Esophagus squamous epithelium (tissue), 5 donors: ENCODE data around the gene SPIB. TPM values are rescaled to one million over a fixed set of nuclear protein-coding genes. Genes with fewer than 3 reads are reported as not detected.

ENCODE experiments used
- DNase-seq: peaks from one replicate; lab custom pipeline; 2025; lab: John Stamatoyannopoulos, UW
- H3K27ac ChIP-seq, 4 donors: fragments of 200-600 bp; sonication (generic); one replicate each; pipeline ENCODE4 v1.5.1; 2016 to 2019; ENCODE audit warnings: mild to moderate bottlenecking in 1 of 4
- H3K27me3 ChIP-seq, 4 donors: fragments of 200-600 bp; sonication (generic); 1 replicate in 3 of 4; 2 replicates in 1 of 4; pipeline versions ENCODE4 v1.5.1 to v1.6.0; 2017 to 2021; ENCODE audit warnings: antibody characterized with exemption in 1 of 4
- H3K36me3 ChIP-seq, 3 donors: fragments of 200-600 bp; sonication (generic); one replicate each; pipeline ENCODE4 v1.5.1; 2016 to 2019
- H3K4me1 ChIP-seq, 3 donors: fragments of 200-600 bp; sonication (generic); one replicate each; pipeline ENCODE4 v1.5.1; 2017 to 2019
- H3K4me3 ChIP-seq, 4 donors: fragments of 200-600 bp; sonication (generic); 1 replicate in 3 of 4; 2 replicates in 1 of 4; pipeline ENCODE4 v1.5.1; 2016 to 2019; ENCODE audit warnings: mild to moderate bottlenecking in 2 of 4, moderate library complexity in 1 of 4
- H3K9me3 ChIP-seq, 3 donors: fragments of 200-600 bp; sonication (generic); one replicate each; pipeline ENCODE4 v1.5.1; 2016 to 2019
- POLR2A ChIP-seq, 4 donors: fragments of 450-650 bp; IDR thresholded peaks; one replicate each; pipeline ENCODE4 v1.6.1; 2017; ENCODE audit warnings: antibody characterized with exemption in 4 of 4, mild to moderate bottlenecking in 4 of 4, moderate library complexity in 3 of 4
- WGBS, 2 donors: methylation state at CpG; one replicate each; pipeline ENCODE4 v1.1.5; 2018; 5-methylcytosine and 5-hydroxymethylcytosine counted together
- intact Hi-C: fragments of 100-400 bp; cut with DNase I; formaldehyde crosslinking; loops from one replicate; pipeline ENCODE4 v1.15.0; 2022
- total RNA-seq, 4 donors: library from RNA; depleted of rRNA; stranded (reverse); fragments of >200 nt; gene quantifications; one replicate each; pipeline ENCODE4 v1.1.0, GENCODE V29; 2016
- TF ChIP-seq, protein P1 (sequence below), 6 experiments: fragments of 450-650 bp in 4 of 6; fragments of 200-600 bp in 2 of 6; sonication (generic) in 2 of 6; IDR thresholded peaks; one replicate each; pipeline ENCODE4 v1.5.1; 2016 to 2019; ENCODE audit warnings: antibody characterized with exemption in 6 of 6, mild to moderate bottlenecking in 4 of 6, moderate library complexity in 4 of 6
- donor health status: DM: yes; HTN: yes; CAD: no.

The SPIB gene
- total RNA-seq, 4 donors from 2014 or later = 0.32 TPM; not detected in 3

DNA sequence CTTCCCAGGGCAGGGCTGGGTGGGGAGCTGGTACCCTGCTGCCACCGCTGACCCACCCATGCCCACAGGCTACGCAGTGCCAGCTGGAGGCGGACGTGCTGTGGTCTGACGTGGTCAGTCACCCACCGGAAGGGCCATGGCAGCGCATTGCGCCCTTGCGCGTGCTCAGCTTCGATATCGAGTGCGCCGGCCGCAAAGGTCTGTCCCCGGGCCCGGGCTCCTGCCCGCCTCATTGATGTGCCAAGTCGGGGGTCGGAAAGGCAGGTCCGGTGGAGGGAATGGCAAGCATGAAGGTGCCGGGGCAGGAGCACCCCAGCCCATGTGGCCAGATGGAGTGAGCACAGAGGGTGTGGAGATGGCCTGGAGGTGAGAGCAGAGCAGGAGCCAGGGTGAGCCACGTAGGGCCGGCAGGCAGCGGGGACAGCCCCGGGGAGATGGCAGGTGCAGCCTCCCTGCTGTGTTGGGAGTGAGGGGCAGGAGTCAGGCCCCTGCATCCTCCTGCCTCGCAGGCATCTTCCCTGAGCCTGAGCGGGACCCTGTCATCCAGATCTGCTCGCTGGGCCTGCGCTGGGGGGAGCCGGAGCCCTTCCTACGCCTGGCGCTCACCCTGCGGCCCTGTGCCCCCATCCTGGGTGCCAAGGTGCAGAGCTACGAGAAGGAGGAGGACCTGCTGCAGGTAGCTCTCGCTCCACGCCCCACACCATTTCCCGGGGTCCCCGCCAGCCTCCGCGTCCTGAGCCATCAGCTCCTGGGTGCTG, 16.0 kb upstream of the SPIB start:
- intact Hi-C loops = no loop called here
- no peak overlapping the region for H3K4me3 ChIP-seq
- no peak overlapping the region for H3K27ac ChIP-seq
- H3K9me3 ChIP-seq = no peaks in the 10 kb centered on the region
- H3K27me3 ChIP-seq = no peaks in the 10 kb centered on the region
- no peak for DNase-seq
- peaks cover 9 to 65% (median 18%) of the 10 kb centered on the region in 3 donors for H3K36me3 ChIP-seq
- H3K4me1 ChIP-seq = no peaks in the 10 kb centered on the region
- 95 to 100% methylated on average over 5 to 32 of the region's 41 CpGs for WGBS, 2 donors
- TF ChIP-seq, protein P1, sequence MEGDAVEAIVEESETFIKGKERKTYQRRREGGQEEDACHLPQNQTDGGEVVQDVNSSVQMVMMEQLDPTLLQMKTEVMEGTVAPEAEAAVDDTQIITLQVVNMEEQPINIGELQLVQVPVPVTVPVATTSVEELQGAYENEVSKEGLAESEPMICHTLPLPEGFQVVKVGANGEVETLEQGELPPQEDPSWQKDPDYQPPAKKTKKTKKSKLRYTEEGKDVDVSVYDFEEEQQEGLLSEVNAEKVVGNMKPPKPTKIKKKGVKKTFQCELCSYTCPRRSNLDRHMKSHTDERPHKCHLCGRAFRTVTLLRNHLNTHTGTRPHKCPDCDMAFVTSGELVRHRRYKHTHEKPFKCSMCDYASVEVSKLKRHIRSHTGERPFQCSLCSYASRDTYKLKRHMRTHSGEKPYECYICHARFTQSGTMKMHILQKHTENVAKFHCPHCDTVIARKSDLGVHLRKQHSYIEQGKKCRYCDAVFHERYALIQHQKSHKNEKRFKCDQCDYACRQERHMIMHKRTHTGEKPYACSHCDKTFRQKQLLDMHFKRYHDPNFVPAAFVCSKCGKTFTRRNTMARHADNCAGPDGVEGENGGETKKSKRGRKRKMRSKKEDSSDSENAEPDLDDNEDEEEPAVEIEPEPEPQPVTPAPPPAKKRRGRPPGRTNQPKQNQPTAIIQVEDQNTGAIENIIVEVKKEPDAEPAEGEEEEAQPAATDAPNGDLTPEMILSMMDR (IDR thresholded peaks at IDR 0.05) = no peak
- no peak for TF ChIP-seq POLR2A (IDR thresholded peaks at IDR 0.05)

DNA sequence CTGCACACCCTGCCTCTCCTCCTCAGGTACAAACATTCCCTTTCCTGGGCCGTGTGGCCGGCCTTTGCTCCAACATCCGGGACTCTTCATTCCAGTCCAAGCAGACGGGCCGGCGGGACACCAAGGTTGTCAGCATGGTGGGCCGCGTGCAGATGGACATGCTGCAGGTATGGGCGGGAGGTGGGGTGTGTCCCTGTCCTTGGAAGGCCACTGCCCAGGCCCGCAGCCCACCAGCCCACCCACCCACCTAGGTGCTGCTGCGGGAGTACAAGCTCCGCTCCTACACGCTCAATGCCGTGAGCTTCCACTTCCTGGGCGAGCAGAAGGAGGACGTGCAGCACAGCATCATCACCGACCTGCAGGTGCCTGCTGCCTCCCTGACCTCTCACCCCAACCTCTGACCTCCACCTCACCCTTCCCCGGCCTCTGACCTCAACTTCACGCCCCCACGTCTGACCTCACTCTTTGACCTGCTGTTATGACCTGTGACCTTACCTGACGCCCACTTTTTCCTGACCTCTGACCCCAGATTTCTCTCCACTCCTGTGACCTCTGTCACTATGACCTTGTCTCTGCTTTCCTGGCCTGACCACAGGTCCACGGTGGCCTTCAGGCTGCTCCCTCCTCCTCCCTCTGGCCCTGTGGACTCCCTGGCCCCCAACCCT, 12.4 kb upstream of the SPIB start:
- no peak overlapping the region for H3K4me3 ChIP-seq
- DNase-seq = no peak

DNA sequence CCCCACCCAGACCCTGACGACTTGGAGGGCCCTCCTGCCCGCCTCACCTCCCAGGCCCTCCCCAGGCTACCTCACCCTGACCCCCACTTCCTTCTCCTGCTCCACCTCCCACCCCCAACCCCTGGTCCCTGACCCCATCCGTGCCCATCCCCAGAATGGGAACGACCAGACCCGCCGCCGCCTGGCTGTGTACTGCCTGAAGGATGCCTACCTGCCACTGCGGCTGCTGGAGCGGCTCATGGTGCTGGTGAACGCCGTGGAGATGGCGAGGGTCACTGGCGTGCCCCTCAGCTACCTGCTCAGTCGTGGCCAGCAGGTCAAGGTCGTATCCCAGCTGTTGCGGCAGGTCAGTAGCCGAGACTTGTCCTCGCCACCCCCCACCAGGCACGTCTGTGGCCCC, 11.9 kb upstream of the SPIB start:
- Histone ChIP-seq H3K36me3 (peaks cover 11 to 81% (median 14%) of the 10 kb centered on the region in 3 donors), H3K27me3 (no peaks in the 10 kb centered on the region), H3K4me3 (no peak overlapping the region), H3K4me1 (no peaks in the 10 kb centered on the region), H3K9me3 (no peaks in the 10 kb centered on the region), H3K27ac (no peak overlapping the region)
- no peak for DNase-seq
- intact Hi-C loops = no loop called here
- TF ChIP-seq, protein P1 (IDR thresholded peaks at IDR 0.05) = no peak
- no peak for TF ChIP-seq POLR2A (IDR thresholded peaks at IDR 0.05)
- WGBS, 2 donors = 84 to 97% methylated on average over 5 to 7 of the region's 19 CpGs

More for the DNA sequence above, 12.4 kb upstream of the SPIB start:
- WGBS, 2 donors = 87 to 95% methylated on average over 12 to 13 of the region's 22 CpGs
- H3K27ac ChIP-seq = no peak overlapping the region
- no peak for TF ChIP-seq POLR2A (IDR thresholded peaks at IDR 0.05)
- TF ChIP-seq, protein P1 (IDR thresholded peaks at IDR 0.05) = no peak
- intact Hi-C loops = no loop called here
- H3K4me1 ChIP-seq = no peaks in the 10 kb centered on the region
- peaks cover 11 to 84% (median 18%) of the 10 kb centered on the region in 3 donors for H3K36me3 ChIP-seq
- H3K9me3 ChIP-seq = no peaks in the 10 kb centered on the region
- H3K27me3 ChIP-seq = no peaks in the 10 kb centered on the region

DNA sequence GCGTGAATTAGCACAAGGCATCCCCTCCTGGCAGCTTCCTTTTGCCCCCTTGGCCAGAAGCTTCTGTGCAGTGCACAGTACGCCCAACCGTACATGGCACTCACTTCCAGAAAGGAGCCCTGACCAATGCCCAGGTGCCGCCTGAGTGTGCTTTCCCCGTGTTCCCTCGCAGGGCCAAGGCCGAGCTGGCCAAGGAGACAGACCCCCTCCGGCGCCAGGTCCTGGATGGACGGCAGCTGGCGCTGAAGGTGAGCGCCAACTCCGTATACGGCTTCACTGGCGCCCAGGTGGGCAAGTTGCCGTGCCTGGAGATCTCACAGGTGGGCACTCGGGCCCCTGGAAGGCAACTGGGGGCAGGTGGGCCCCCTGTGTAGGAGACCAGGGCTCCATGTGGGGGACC, 9.4 kb upstream of the SPIB start:
- DNase-seq = no peak
- no peaks in the 10 kb centered on the region for H3K4me1 ChIP-seq
- 96% methylated on average over 5 of the region's 17 CpGs; no CpG with 5 or more reads in 1 of the 2 donors for WGBS, 2 donors

More for the DNA sequence above, 9.4 kb upstream of the SPIB start:
- Histone ChIP-seq H3K36me3 (peaks cover 0 to 56% (median 8%) of the 10 kb centered on the region in 3 donors), H3K4me3 (no peak overlapping the region), H3K9me3 (no peaks in the 10 kb centered on the region), H3K27me3 (no peaks in the 10 kb centered on the region), H3K27ac (no peak overlapping the region)
- TF ChIP-seq POLR2A (IDR thresholded peaks at IDR 0.05) = no peak
- TF ChIP-seq, protein P1 (IDR thresholded peaks at IDR 0.05) = no peak
- intact Hi-C loops = no loop called here
